ENCODE measurements around the gene TAF5.
"Not testable (repeated sequence)": the region's sequence is repeated elsewhere in the genome, so short reads cannot be mapped to it uniquely, and the experiment has no call there.

The TAF5 gene

DNA sequence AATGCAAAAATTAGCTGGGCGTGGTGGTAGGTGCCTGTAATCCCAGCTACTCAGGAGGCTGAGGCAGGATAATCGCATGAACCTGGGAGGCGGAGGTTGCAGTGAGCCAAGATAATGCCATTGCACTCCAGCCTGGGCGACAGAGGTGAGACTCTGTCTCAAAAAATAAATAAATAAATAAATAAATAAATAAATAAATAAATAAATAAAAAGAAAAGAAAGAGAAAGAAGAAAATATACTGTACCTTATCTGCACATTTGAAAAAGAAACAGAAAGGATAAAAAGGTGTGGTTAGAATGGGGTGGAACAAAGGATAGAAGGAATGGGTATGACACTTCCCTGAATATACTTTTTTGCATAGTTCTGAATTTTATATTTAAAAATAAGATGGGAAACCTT lies 8.3 kb upstream of the TAF5 start:
- H3K4me1 ChIP-seq (ENCODE audit: control insufficient read depth, insufficient read depth, low read length, poor library complexity, severe bottlenecking); H3K36me3 ChIP-seq (ENCODE audit: control insufficient read depth, insufficient read depth, low read length); H3K9me3 ChIP-seq (ENCODE audit: control insufficient read depth, low read length); H3K4me3 ChIP-seq (ENCODE audit: extremely low read depth, insufficient read depth, low read length, poor library complexity, severe bottlenecking); H3K27ac ChIP-seq (ENCODE audit: low read depth, low read length, severe bottlenecking): not testable (repeated sequence)
- 90 to 100% methylated on average over 1 to 3 of the region's 4 CpGs for WGBS, 2 experiments (ENCODE audit: insufficient coverage in 2 of 2)

- H3K4me1 ChIP-seq (ENCODE audit: control insufficient read depth, insufficient read depth, low read length, poor library complexity, severe bottlenecking); H3K27ac ChIP-seq (ENCODE audit: low read depth, low read length, severe bottlenecking); H3K9me3 ChIP-seq (ENCODE audit: control insufficient read depth, low read length); H3K4me3 ChIP-seq (ENCODE audit: extremely low read depth, insufficient read depth, low read length, poor library complexity, severe bottlenecking); H3K36me3 ChIP-seq (ENCODE audit: control insufficient read depth, insufficient read depth, low read length): not testable (repeated sequence)
- WGBS, 2 experiments (ENCODE audit: insufficient coverage in 2 of 2) = 93% methylated on average over 6 to 8 of the region's 9 CpGs
These were observed 7.0 kb upstream of the TAF5 start for GRCh38 chr10:103360791-103361190.

GRCh38 chr10:103367379-103367781 lies 396 bp upstream of the TAF5 start:
- Histone ChIP-seq H3K27ac (ENCODE audit: low read depth, low read length, severe bottlenecking) (no peak overlapping the region), H3K4me1 (ENCODE audit: control insufficient read depth, insufficient read depth, low read length, poor library complexity, severe bottlenecking) (peaks cover 3% of the 10 kb centered on the region), H3K36me3 (ENCODE audit: control insufficient read depth, insufficient read depth, low read length) (no peaks in the 10 kb centered on the region), H3K9me3 (ENCODE audit: control insufficient read depth, low read length) (no peaks in the 10 kb centered on the region), H3K4me3 (ENCODE audit: extremely low read depth, insufficient read depth, low read length, poor library complexity, severe bottlenecking) (peak overlapping the region; percentile 85)
- 85% methylated on average over 9 of the region's 10 CpGs; no CpG with 5 or more reads in 1 of the 2 experiments for WGBS, 2 experiments (ENCODE audit: insufficient coverage in 2 of 2)

DNA sequence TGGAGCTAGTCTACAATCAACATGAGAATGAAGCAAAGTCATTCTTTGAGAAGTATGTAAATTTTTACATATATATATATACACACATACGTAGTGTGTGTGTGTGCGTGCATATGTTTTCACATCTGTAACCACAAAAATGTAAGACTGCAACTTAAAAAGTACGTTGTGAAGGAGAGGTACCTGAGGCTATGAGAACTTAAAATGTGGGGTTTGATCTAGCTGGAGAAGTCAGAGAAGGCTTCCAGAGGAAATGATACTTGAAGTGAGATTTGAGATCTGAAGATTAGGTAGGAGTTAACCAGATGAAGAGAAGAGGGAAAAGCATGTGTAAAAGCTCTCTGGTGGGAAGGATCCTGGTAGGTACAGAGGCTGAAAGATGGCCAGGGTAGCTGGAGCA lies 5.8 kb downstream of the TAF5 start:
- no peaks in the 10 kb centered on the region for H3K9me3 ChIP-seq (ENCODE audit: control insufficient read depth, low read length)
- WGBS, 2 experiments (ENCODE audit: insufficient coverage in 2 of 2) = 89% methylated on average over 1 of the region's 3 CpGs; no CpG with 5 or more reads in 1 of the 2 experiments
- H3K4me3 ChIP-seq (ENCODE audit: extremely low read depth, insufficient read depth, low read length, poor library complexity, severe bottlenecking) = no peak overlapping the region
- H3K4me1 ChIP-seq (ENCODE audit: control insufficient read depth, insufficient read depth, low read length, poor library complexity, severe bottlenecking) = no peaks in the 10 kb centered on the region
- peaks cover 35% of the 10 kb centered on the region for H3K36me3 ChIP-seq (ENCODE audit: control insufficient read depth, insufficient read depth, low read length)
- no peak overlapping the region for H3K27ac ChIP-seq (ENCODE audit: low read depth, low read length, severe bottlenecking)

GRCh38 chr10:103374263-103374662 lies 6.5 kb downstream of the TAF5 start:
- Histone ChIP-seq H3K27ac (ENCODE audit: low read depth, low read length, severe bottlenecking) (no peak overlapping the region), H3K4me3 (ENCODE audit: extremely low read depth, insufficient read depth, low read length, poor library complexity, severe bottlenecking) (no peak overlapping the region), H3K36me3 (ENCODE audit: control insufficient read depth, insufficient read depth, low read length) (peaks cover 42% of the 10 kb centered on the region), H3K9me3 (ENCODE audit: control insufficient read depth, low read length) (no peaks in the 10 kb centered on the region), H3K4me1 (ENCODE audit: control insufficient read depth, insufficient read depth, low read length, poor library complexity, severe bottlenecking) (no peaks in the 10 kb centered on the region)
- 96 to 100% methylated on average over 2 to 4 of the region's 5 CpGs for WGBS, 2 experiments (ENCODE audit: insufficient coverage in 2 of 2)

DNA sequence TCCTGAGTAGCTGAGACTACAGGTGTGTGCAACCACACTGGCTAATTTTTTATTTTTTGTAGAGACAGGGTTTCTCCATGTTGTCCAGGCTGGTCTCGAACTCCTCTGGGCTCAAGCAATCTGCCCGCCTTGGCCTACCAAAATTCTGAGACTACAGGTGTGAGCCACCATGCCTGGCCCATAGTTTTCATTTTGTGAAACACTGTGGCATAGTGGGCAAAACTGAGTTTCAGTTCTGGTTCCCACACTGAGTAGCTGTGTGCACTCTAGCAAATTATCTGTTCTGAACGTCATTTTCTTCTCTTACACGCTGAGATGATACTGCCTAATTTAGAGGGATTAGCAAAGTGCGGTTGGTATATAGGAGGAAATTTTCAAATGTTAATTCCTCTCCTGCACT lies 15.0 kb downstream of the TAF5 start:
- H3K36me3 ChIP-seq (ENCODE audit: control insufficient read depth, insufficient read depth, low read length) = peaks cover 58% of the 10 kb centered on the region
- H3K4me3 ChIP-seq (ENCODE audit: extremely low read depth, insufficient read depth, low read length, poor library complexity, severe bottlenecking) = no peak overlapping the region
- no peak overlapping the region for H3K27ac ChIP-seq (ENCODE audit: low read depth, low read length, severe bottlenecking)
- H3K9me3 ChIP-seq (ENCODE audit: control insufficient read depth, low read length) = no peaks in the 10 kb centered on the region
- 87 to 100% methylated on average over 2 to 3 of the region's 5 CpGs for WGBS, 2 experiments (ENCODE audit: insufficient coverage in 2 of 2)
- H3K4me1 ChIP-seq (ENCODE audit: control insufficient read depth, insufficient read depth, low read length, poor library complexity, severe bottlenecking) = no peaks in the 10 kb centered on the region

- Histone ChIP-seq H3K27ac (ENCODE audit: low read depth, low read length, severe bottlenecking) (no peak overlapping the region), H3K4me3 (ENCODE audit: extremely low read depth, insufficient read depth, low read length, poor library complexity, severe bottlenecking) (peak overlapping the region; percentile 97), H3K9me3 (ENCODE audit: control insufficient read depth, low read length) (no peaks in the 10 kb centered on the region), H3K36me3 (ENCODE audit: control insufficient read depth, insufficient read depth, low read length) (peaks cover 68% of the 10 kb centered on the region), H3K4me1 (ENCODE audit: control insufficient read depth, insufficient read depth, low read length, poor library complexity, severe bottlenecking) (peaks cover 7% of the 10 kb centered on the region)
- WGBS, 2 experiments (ENCODE audit: insufficient coverage in 2 of 2) = 95% methylated on average over 13 of the region's 14 CpGs
These were observed 26.4 kb downstream of the TAF5 start for GRCh38 chr10:103394180-103394579.

- WGBS, 2 experiments (ENCODE audit: insufficient coverage in 2 of 2) = 1 to 5% methylated on average over 9 to 10 of the region's 11 CpGs
- peak overlapping the region; percentile 84 for H3K27ac ChIP-seq (ENCODE audit: low read depth, low read length, severe bottlenecking)
- peak overlapping the region; percentile 97 for H3K4me3 ChIP-seq (ENCODE audit: extremely low read depth, insufficient read depth, low read length, poor library complexity, severe bottlenecking)
- H3K4me1 ChIP-seq (ENCODE audit: control insufficient read depth, insufficient read depth, low read length, poor library complexity, severe bottlenecking) = peaks cover 7% of the 10 kb centered on the region
- peaks cover 68% of the 10 kb centered on the region for H3K36me3 ChIP-seq (ENCODE audit: control insufficient read depth, insufficient read depth, low read length)
- H3K9me3 ChIP-seq (ENCODE audit: control insufficient read depth, low read length) = no peaks in the 10 kb centered on the region
These were observed 27.9 kb downstream of the TAF5 start for GRCh38 chr10:103395754-103396066.

GRCh38 chr10:103396067-103396788 lies 28.5 kb downstream of the TAF5 start, which contains the start of the genes ATP5MK and PDCD11:
Gene ATP5MK (minus strand): TSS chr10:103396475. CDS start chr10:103392457, 4,018 bp downstream.
Gene PDCD11 (plus strand): TSS chr10:103396626. CDS start chr10:103398427, 1,801 bp downstream.
- Histone ChIP-seq H3K9me3 (ENCODE audit: control insufficient read depth, low read length) (no peaks in the 10 kb centered on the region), H3K36me3 (ENCODE audit: control insufficient read depth, insufficient read depth, low read length) (peaks cover 68% of the 10 kb centered on the region), H3K27ac (ENCODE audit: low read depth, low read length, severe bottlenecking) (peak within 1 kb of the TSS; percentile 84), H3K4me3 (ENCODE audit: extremely low read depth, insufficient read depth, low read length, poor library complexity, severe bottlenecking) (peak within 1 kb of the TSS; percentile 97), H3K4me1 (ENCODE audit: control insufficient read depth, insufficient read depth, low read length, poor library complexity, severe bottlenecking) (peaks cover 7% of the 10 kb centered on the region)
- WGBS, 2 experiments (ENCODE audit: insufficient coverage in 2 of 2) = 0% methylated on average over 49 to 54 of the region's 56 CpGs

DNA sequence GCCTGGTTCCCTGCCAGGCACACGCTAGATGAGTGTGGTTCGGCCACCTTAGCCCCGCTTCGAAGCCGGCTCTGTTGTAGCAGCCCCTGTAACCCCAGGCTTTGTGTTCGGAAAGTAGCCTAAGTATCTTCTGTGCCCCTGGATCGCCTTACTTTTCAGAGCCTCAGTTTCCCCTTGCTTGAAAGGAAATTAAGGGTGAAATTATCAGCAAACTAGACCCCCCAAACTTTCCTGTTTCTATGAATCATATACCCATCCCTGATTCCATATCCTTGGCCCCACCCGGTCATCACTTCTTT lies 29.0 kb downstream of the TAF5 start:
- peak overlapping the region; percentile 97 for H3K4me3 ChIP-seq (ENCODE audit: extremely low read depth, insufficient read depth, low read length, poor library complexity, severe bottlenecking)
- H3K27ac ChIP-seq (ENCODE audit: low read depth, low read length, severe bottlenecking) = no peak overlapping the region
- H3K36me3 ChIP-seq (ENCODE audit: control insufficient read depth, insufficient read depth, low read length) = peaks cover 68% of the 10 kb centered on the region
- H3K9me3 ChIP-seq (ENCODE audit: control insufficient read depth, low read length) = no peaks in the 10 kb centered on the region
- 0 to 1% methylated on average over 7 to 8 of the region's 8 CpGs for whole genome bisulfite sequencing, 2 experiments (ENCODE audit: insufficient coverage in 2 of 2)
- H3K4me1 ChIP-seq (ENCODE audit: control insufficient read depth, insufficient read depth, low read length, poor library complexity, severe bottlenecking) = peaks cover 7% of the 10 kb centered on the region

DNA sequence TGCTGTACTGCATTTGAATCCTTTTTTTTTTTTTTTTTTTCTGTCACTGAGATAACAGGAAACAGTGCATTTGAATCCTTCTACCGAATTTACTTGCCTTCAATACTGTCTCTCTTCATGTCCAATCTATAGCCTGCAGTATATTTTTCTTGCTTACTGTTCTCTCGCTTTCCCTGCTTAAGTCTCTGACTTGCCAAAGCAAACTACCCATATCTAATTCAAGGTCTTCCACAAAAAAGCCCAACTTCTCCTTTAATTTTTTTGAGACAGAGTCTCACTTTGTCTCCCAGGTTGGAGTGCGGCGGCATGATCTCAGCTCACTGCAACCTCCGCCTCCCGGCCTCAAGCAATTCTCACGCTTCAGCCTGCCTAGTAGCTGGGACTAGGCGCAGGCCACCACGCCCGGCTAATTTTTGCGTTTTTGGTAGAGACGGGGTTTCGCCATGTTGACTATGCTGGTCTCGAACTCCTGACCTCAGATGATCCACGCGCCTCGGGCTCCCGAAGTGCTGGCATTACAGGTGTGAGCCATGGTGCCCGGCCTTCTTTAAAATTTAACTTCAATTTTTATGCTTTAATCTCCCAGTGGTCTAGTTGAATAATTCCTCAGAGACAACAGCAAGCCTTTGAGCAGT lies 29.5 kb downstream of the TAF5 start:
- H3K27ac ChIP-seq (ENCODE audit: low read depth, low read length, severe bottlenecking) = no peak overlapping the region
- peaks cover 7% of the 10 kb centered on the region for H3K4me1 ChIP-seq (ENCODE audit: control insufficient read depth, insufficient read depth, low read length, poor library complexity, severe bottlenecking)
- H3K36me3 ChIP-seq (ENCODE audit: control insufficient read depth, insufficient read depth, low read length) = peaks cover 71% of the 10 kb centered on the region
- peak overlapping the region; percentile 97 for H3K4me3 ChIP-seq (ENCODE audit: extremely low read depth, insufficient read depth, low read length, poor library complexity, severe bottlenecking)
- no peaks in the 10 kb centered on the region for H3K9me3 ChIP-seq (ENCODE audit: control insufficient read depth, low read length)
- 66% methylated on average over 17 to 18 of the region's 19 CpGs for WGBS, 2 experiments (ENCODE audit: insufficient coverage in 2 of 2)

Data from mesodermal cell (in vitro differentiated cells).